NOMO-1 (cell line): Measurements from ENCODE around the gene GNAI2.
A peak's percentile ranks its signal among the peaks of the same experiment; 100 is the strongest.

Source experiments
- DNase-seq, 2 experiments: peaks; one replicate each; lab custom pipeline; 2025; ENCODE audit not compliant: unreplicated experiment in 2 of 2; lab: John Stamatoyannopoulos, UW

The GNAI2 gene

DNA sequence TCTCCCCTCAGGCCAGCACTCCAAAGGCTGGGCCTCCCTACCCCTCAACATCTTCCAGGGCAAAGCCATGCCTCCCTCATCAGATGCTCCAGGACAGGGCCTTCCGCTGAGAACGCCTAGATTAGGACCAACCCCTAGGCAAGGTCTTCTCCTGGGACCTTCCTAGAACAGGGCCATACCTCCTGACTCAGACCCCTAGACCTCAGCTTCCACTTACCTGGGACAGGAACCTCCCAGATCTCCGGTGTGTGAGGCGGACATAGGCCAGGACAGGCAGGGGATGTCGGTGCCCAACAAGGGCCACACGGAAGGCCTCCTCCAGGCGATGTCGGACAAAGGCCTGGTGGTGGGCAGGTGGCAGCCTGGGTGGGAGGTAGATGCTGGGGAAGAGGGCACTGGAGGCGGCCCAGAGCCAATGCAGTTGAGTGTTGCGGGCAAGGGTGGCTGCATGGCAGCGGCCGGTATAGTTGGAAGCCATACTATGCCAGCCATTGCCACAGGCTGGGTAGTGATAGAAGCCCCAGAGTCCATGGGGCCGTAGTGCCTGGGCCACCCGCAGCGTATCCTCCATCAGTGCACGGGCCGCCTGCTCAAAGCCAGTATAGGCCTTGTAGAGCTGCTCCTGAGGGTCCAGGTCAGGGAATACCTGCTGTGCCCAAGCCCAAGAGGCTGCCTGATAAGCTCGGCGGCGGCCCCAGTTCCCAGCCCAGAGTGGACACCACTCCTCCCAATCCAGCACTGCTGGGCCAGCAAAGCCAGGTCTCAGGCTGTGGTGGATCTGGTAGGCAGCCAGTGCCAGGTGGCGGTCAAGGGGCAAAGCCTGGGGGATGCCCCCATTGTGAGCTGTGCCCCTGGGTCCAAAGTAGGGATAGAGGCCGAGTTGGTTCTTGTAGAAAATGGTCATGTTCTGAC is 58.7 kb downstream of the GNAI2 start:
- no peak for DNase-seq

DNA sequence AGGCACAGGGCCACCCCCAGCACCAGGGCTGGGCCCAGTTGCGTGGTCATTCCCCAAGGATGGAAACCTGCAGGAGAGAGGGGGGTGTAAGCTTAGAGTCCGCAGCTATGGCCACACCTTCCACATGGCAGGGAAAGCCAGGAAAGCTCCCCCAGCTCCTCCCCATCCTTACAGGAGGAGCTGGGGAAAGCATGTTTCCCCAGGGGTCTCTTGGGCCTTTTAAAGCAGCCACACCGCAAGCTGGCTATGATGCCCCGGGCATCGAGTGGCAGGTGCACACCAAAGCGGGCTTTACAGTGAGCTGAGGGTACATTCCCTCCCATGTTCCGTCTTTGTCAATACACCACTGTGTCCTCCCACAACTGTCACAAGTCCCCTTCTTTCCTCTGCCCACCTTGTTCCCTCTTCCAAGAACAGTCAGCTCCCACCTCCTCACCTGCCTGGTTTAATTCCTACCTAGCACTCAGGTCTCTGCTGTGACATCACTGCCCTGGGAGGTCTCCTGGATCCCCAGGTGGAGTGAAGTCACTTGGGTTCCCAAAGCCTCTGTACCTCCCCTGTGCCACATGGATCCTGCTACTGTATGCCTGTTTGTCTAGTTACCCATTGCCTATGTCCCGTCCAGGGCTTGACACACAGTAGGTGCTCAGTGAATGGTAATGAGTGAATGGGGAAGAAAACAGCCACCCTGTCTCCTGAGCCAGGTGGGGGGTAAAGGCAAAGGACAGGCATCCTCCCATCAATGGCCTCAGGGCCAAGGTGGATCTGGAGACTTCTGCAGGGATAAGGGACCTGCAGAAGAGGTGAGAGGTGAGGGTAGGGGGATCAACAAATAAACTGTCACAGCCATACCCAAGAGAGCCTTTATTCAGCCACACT is 59.8 kb downstream of the GNAI2 start:
- no peak for DNase-seq

DNA sequence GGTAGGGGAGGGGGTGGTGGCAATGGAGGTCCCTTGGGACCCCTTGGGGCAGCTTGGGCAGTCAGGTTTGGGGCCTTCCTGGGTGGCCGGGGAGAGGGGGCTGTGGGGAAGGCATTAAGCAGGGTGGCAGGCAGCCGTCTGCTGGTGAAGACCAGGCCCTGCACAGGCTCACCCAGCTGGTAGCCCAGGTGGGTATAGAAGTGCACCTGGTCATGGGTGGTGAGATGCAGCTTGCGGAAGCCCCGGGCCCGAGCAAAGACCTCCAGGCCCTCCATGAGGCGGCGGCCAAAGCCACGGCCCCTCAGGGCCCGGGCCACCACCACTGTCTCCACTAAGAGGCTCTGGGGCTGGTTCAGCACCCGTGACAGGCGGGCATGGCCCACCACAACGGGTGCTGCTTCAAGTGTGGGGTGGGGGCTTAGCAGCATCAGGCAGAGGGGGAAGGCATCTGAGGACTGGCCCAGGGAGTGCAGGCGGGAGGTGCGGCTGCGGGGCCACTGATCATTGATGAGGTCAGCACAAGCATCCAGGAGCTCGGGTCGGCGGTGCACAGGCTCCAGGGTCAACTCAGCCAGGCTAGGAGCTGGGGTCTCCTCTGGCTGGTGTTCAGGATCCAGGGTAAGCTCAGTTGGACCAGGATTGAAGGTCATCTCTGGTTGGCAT is 60.8 kb downstream of the GNAI2 start:
- no peak for DNase-seq

DNA sequence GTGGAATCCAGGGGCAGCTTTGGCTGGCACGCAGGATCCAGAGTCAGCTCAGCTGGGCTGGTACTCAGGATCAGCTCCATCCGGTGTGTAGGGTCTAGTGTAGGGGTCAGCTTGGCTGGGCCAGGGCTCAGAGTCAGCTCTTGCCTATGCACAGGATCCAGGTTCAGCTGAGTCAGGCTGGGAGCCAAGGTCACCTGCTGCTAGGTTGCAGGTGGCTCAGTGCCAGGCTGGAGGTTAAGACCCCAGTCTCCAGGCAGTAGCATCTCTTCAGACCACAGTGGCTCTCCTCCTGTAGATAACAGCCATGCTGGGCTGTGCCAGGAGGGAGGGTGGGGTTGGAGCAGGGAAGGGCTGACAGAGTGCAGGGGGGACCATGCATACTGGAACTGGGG is 61.4 kb downstream of the GNAI2 start:
- DNase-seq: no peak

DNA sequence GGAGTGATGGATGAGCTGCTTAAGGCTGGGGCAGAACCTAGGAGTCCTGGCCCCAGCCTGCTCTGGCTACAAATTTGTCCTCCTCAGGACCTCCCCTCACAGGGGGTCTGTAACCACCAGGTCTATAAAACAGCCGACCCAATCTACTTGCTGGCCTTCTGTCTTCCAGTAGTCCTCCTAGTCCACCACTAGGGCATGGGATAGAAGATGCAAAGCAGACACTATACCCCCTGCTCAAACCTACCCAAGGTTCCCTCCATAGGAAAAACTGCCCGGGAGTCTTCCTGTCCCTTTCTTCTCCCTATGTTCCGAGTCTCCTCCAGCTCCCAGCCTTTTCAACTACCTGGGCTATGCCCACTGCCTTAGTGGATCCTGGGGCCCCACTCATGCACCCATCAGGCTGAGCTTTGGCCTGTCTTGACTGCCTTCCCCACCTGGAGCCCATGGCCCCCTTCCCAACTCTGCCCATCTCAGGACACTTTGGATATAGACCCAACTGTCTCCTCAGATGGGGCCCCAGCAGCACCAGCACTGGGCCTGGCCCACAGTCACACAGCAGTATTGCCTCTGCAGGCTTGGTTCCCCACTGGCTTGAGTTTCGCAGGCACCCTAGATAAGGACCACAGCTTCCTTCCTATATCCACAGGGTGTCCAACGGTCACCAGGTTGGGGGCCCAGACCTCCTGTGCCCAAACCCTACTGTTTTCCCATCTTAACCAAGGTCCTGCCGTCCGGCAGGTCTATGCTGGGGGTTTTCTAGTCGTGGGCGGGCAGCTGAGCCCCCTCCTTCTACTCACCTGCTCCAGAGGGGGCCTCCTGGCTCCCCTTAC is 62.1 kb downstream of the GNAI2 start:
- DNase-seq: peak in 1 of 2 experiments; percentile 35

DNA sequence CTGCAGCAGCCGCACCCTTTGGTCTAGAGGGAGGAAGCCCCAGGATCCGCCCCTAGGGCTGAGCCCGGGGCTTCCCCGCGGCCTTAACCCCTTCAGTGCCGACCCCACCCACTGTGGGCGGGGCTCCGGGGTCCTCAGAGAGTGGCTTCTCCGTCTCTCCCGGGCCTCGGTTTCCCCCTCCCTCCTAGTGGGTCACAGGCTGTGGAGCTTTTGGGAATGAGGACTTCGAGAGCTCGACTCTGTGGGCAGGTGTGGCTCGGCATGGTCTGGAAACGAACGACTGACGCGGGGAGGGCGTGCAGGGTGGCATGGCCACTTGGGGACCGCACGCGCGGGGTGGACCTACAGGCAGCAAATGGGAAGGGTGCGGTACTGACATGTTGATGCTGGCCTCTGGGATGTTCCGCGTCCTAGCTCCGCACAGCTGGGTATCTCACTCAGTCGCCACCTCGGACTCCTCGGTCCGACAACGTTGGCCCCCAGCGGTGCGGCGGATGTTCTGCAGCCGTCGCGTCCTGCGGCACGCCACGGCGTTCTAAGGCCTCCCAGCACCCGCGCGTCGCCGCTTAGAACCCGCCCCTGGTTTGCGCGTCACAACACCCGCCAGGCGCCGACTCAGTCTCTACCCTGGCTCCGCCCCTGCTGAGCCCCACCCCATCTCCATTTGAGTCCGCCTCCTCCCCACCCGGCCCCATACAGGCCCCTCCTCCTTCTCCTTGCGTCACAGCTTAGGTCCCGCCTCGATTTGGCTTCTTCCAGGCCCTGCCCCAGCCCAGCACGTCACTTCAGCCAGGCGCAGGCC is 63.0 kb downstream of the GNAI2 start, which contains the start of the genes HYAL3 and NAA80:
HYAL3 (minus strand) TSS at position 570 of the 802 bp plus-strand sequence. CDS start 3,803 bp downstream, outside the sequence.
NAA80 (minus strand) TSS at position 570 of the 802 bp plus-strand sequence. CDS start 1,942 bp downstream, outside the sequence.
- DNase-seq: peak; percentile 99 to 100

DNA sequence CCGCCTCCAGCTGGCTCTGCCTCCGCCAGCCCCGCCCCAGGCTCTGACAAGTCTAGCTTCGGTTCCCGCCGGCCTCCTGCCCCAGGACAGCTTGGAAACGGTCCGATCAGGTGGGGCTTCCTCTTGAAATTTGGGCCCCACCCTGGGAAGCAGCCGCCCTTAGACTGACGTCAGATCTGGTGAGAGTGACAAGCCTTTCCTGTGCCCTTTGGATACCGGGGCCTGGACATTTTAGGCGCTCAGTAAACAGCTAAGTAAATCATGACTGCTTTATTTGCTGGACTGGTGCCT is 63.6 kb downstream of the GNAI2 start:
- no peak for DNase-seq

DNA sequence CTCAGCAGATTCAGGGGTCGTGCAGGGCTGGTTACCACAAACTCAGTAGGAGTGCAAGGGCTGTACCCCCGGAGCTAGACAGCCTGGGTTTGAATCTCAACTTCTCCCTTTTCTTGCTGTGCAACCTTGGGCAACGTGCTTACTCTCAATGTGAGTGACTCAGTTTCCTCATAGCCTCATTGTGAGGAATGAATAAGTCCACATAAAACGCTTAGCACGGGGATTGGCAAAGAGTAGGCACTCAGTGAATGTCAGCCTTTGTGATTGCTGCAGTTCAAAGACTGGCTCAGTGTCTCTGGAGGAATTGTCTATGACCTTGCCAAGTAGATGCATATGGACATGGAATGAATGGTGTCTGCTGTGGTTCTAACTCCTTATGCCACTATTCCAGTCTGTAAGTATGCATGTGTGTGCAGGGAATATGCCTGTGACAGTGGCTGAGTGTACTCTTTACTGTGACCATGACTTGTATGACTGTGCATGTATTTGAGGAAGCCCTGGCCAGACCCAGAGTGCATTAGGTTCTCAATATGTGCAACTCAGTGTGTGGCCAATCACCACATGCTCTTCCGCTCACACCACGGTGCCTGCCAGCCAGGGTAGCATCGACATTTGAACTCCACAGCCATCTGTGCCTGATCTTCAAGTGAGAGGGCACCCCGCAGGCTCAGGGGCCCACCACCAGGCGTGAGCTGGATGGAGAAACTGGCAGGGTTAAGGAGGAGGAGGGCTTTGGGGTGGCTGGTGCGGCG is 64.1 kb downstream of the GNAI2 start:
- peak; percentile 74 to 92 for DNase-seq

DNA sequence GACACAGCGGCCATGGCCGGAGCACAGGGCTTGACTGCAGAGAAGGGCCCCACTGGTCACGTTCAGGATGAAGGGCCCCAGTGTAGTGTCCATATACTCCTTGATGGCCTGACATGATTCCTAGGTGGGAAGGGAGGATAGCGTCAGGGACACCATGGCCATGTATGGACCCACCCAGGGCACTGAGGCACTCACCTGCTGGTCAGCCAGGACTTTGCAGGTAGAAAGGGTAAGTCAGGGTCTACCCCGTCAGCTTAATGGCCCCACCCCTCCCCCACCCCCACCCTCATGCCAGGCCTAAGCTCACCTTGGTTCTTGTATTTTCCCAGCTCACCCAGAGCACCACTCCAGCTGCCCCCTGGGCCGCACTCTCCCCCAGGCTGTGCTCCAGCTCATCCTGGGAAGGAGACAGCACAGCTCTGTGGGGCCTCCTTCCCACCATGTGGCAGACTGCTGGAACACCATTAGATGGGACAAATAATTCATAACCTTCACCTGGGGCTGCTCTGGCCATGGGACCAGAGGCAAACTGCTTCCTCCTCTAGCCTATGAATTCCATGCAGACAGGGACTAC is 64.8 kb downstream of the GNAI2 start:
- DNase-seq: no peak

DNA sequence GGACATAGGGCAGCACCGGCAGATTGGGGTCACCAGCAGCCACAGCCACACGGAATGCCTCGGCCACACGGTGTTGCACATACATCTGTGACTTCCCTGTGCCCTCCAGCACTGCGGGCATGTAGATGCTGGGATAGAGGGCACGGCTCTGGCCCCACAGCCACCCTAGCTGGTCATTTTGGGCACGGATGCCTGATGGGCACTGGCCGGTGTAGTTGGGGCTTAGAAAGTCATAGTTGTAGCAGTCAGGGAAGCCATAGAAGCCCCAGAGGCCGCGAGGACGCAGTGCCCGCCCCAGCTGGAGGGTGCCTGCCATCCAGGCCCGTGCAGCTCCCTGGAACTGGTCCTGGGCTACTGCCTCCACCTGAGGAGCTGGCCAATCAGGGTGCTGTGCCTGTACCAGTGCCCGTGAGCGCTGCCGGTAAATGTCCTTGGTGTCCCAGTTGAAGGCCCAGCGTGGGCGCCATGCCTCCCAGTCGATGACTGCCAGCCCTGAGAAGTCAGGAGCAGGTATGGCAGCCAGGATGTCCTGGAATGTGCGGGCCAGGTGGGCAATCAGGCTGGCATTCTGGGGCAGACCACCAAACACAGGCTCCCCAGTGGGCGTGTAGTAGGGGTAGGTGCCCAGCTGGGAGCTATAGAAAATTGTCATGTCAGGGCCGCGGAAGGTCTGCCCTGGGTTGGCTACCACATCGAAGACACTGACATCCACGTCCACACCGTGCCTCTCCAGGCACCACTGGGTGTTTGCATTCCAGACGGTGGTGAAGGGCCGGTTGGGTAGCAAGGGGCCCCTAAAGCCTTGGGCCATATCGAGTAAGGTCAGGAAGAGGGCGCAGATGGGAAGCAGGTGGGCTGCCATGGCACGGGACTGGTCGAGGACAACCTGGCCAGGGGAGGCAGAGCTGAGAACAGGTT is 66.3 kb downstream of the GNAI2 start:
- no peak for DNase-seq

DNA sequence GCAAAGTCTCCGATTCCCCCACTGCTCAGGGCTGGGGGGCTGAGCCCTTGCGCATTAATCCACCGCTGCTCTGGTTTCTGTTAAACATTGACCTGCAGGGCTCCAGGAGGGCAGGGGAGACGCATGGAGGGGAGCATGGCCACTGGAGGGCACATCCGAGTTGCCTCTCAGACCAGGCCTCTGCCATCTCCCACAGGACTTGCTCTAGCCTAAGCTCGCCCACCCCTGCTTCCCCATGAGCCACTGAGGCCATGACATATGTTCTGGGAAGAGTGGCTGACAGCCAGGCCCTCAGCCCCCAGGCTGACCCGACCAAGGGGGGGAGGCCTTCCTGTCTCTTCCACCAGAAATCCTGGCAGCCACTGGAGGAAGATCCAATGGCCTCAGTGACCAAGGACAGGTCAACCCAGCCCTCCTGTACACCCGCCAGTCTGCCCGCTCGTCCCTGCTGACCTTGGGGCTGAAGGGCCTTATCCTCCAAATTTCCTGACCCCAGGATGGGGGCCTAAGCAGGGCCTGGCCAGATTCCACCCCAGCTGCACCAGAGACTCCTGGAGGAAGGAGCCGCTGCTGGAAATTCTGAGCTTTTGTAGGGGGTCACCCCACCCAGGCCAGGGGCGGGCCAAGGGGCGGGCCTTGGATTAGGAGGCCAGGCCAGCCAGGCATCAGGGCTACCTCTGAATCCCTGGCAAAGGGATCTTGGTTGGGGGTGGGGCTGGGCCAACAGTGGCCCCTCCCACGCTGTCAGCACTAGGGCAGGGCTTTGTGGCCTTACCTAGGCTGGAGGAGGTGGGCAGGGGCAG is 67.2 kb downstream of the GNAI2 start, which contains the start of gene HYAL1:
HYAL1 (minus strand) TSS at position 562 of the 803 bp plus-strand sequence. CDS start 618 bp downstream, outside the sequence.
- no peak for DNase-seq

DNA sequence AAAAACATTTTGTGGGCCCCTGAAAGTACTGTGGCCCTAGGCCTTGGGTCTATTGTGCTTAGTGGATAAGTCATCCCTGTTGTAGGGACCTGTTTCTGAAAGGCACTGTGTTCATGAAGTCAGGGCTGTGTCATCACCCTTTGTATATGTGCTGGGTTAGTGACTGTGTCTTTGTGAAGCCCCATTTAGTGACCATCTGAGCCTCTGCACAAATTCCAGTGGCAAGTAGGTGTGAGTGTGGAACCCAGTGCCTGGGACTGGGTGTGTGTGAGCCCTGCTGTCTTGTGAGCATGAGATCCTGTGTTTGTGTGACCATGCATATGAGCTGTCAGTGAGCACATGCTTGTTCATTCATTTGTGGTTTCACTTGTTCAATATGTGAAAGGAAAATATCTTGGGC is 68.6 kb downstream of the GNAI2 start:
- no peak for DNase-seq
